ENCODE measurements around the gene PCDH15. TPM values are rescaled to one million over a fixed set of nuclear protein-coding genes. Genes with fewer than 3 reads are reported as not detected.
"Not testable (repeated sequence)": the region's sequence is repeated elsewhere in the genome, so short reads cannot be mapped to it uniquely, and the experiment has no call there.

PCDH15 gene
- total RNA-seq, 1 donor from 2014 or later: 2.1 TPM

DNA sequence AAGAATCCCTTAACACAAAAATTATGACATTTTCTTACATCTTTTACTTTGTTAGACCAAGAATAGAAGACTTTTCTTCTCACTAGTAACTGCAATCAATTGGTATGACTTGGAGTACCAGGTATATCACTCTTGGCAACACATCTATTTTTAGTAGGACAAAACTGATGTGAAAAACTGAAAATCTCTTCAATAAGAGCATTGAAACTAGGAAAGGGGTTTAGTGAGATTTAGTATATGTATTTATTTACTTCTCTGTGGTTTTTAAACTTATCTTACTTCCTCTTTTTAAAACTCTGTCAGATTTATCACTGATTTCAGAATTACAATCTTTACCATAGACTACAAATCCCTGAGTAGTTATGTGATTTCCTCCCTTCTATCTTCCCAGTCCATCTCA lies 366.2 kb downstream of the PCDH15 start:
- DNase-seq: no peak
- no peaks in the 10 kb centered on the region for H3K4me1 ChIP-seq
- no peak for ATAC-seq
- H3K4me3 ChIP-seq: no peak overlapping the region
- H3K36me3 ChIP-seq: no peaks in the 10 kb centered on the region
- intact Hi-C loops (cut with DNase I): no loop called here
- H3K27ac ChIP-seq: no peak overlapping the region
- H3K9me3 ChIP-seq: no peaks in the 10 kb centered on the region
- no peak for TF ChIP-seq CTCF (IDR thresholded peaks at IDR 0.05)
- no peaks in the 10 kb centered on the region for H3K27me3 ChIP-seq (ENCODE audit: low read depth)

- TF ChIP-seq CTCF (IDR thresholded peaks at IDR 0.05): no peak
- intact Hi-C loops (cut with DNase I): no loop called here
- H3K27me3 ChIP-seq (ENCODE audit: low read depth): no peaks in the 10 kb centered on the region
- H3K4me1 ChIP-seq: no peaks in the 10 kb centered on the region
- no peaks in the 10 kb centered on the region for H3K36me3 ChIP-seq
- no peak overlapping the region for H3K27ac ChIP-seq
- no peak for DNase-seq
- H3K4me3 ChIP-seq: no peak overlapping the region
- H3K9me3 ChIP-seq: no peaks in the 10 kb centered on the region
- ATAC-seq: no peak
These were observed 385.5 kb downstream of the PCDH15 start for GRCh38 chr10:54415483-54415882.

DNA sequence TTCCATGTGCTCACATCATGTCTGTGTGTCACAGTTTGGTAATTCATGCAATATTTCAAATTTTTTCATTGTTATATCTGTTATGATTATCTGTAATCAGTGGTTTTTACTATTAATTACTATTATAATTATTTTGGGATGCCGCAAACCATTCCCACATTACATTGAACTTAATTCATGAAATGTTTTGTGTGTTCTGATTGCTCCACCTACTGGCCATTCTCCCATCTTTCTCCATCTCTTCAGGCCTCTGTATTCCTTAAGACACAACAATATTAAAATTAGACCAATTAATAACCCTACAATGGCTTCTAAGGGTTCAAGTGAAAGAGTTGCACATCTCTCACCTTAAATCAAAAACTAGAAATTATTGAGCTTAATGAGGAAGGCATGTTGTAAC lies 398.5 kb downstream of the PCDH15 start:
- H3K4me3 ChIP-seq: no peak overlapping the region
- DNase-seq: no peak
- H3K27ac ChIP-seq: no peak overlapping the region
- no peaks in the 10 kb centered on the region for H3K4me1 ChIP-seq
- no peaks in the 10 kb centered on the region for H3K36me3 ChIP-seq
- intact Hi-C loops (cut with DNase I): no loop called here
- no peaks in the 10 kb centered on the region for H3K9me3 ChIP-seq
- no peaks in the 10 kb centered on the region for H3K27me3 ChIP-seq (ENCODE audit: low read depth)
- ATAC-seq: no peak
- TF ChIP-seq CTCF (IDR thresholded peaks at IDR 0.05): peak; percentile 28

DNA sequence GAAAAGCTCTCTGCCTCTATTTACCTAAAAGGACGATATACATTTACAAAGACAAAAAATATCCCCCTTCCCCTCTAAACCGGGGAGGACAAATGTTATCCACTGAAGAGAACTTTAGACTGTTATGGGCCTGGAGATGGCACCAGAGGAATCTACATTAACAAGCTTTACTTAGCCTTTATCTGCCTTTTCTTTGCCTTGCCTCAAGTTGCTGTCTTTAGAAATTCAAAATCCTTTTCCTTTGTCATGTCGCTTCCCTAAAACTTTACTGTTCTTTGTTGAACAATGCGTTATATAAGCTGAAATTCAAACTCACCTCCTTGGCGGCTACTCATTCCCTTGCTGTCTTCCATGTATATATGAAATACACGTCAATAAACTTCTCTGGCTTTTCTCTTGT lies 405.0 kb downstream of the PCDH15 start:
- Histone ChIP-seq H3K4me3 (no peak overlapping the region), H3K4me1 (no peaks in the 10 kb centered on the region), H3K36me3 (no peaks in the 10 kb centered on the region), H3K27ac (no peak overlapping the region), H3K9me3 (no peaks in the 10 kb centered on the region), H3K27me3 (ENCODE audit: low read depth) (no peaks in the 10 kb centered on the region)
- ATAC-seq (no peak), DNase-seq (no peak)
- TF ChIP-seq CTCF (IDR thresholded peaks at IDR 0.05): no peak
- intact Hi-C loops (cut with DNase I): no loop called here

DNA sequence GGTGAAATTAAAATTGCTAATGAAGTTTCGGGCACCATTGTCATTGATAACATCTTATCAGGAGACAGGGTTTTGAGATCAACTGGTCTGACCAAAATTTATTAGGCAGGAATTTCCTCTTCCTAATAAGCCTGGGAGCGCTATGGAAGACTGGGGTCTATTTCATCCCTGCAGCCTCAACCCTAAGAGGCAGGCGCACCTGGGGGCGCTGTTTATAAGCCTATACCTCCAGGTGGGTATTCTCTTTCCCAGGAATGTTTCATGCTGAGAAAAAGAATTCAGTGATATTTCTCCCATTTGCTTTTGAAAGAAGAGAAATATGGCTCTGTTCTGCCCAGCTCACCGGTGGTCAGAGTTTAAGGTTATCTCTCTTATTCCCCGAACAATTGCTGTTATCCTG lies 406.4 kb downstream of the PCDH15 start:
- DNase-seq; intact Hi-C loops (cut with DNase I); H3K9me3 ChIP-seq; ATAC-seq; H3K27me3 ChIP-seq (ENCODE audit: low read depth); H3K27ac ChIP-seq; H3K4me1 ChIP-seq; H3K4me3 ChIP-seq; H3K36me3 ChIP-seq: not testable (repeated sequence)

DNA sequence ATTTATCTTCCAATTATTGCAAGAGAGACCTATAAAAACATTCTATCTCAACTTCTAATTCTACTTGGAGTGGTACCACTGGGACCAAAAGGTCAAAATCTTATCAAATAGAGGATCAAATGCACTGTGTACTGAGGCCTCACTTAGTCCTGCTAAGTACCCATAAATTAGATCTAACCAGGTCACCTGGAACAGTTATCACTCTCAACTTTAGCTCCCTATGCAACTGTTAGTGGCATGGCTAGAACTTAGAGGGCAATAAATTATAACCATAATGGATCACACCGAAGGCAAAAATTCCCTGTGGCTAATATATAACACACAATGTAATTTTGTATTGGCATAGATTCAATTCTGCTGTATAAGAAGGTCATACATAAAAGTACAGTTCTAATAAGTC lies 428.9 kb downstream of the PCDH15 start:
- H3K9me3 ChIP-seq: no peaks in the 10 kb centered on the region
- intact Hi-C loops (cut with DNase I): no loop called here
- no peak for TF ChIP-seq CTCF (IDR thresholded peaks at IDR 0.05)
- H3K27me3 ChIP-seq (ENCODE audit: low read depth): no peaks in the 10 kb centered on the region
- ATAC-seq (no peak), DNase-seq (no peak)
- no peak overlapping the region for H3K4me3 ChIP-seq
- H3K4me1 ChIP-seq: no peaks in the 10 kb centered on the region
- H3K27ac ChIP-seq: no peak overlapping the region
- no peaks in the 10 kb centered on the region for H3K36me3 ChIP-seq
